GF-D8 (cell line): ENCODE data around the gene ZSCAN25.
"Not testable (repeated sequence)": the region's sequence is repeated elsewhere in the genome, so short reads cannot be mapped to it uniquely, and the experiment has no call there.

Experiments used
- DNase-seq: peaks from one replicate; lab custom pipeline; 2025; lab: John Stamatoyannopoulos, UW

Gene ZSCAN25

DNA sequence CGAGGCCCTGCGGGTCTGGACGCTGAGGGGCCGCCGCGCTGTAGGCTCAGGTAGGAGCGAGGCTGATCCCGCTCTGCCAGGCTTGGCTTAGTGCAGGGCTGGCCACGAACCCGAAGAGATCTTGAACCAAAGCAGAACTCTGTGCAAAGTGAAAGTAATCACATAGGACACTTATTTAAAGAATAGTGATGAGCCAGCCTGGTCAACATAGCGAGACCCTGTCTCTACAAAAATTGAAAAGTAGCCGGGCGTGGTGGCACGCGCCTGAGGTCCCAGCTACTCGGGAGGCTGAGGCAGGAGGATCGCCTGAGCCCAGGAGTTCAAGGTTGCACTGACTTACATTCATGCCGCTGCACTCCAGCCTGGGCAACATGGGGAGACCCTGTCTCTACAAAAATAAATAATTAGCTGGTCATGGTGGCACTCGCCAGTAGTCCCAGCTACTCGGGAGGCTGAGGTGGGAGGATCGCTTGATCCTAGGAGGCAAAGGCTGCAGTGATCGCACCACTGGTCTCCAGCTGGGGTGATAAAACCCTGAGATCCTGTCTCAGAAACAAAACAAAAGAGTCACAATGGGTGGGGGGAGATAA, 541 bp downstream of the ZSCAN25 start:
- DNase-seq: no peak

GRCh38 chr7:99618726-99619125, 2.0 kb downstream of the ZSCAN25 start:
- DNase-seq: no peak

GRCh38 chr7:99619571-99620130, 2.9 kb downstream of the ZSCAN25 start:
- DNase-seq: no peak

- DNase-seq: no peak
Observed at GRCh38 chr7:99621271-99621670, 4.5 kb downstream of the ZSCAN25 start.

GRCh38 chr7:99622596-99622995, 5.8 kb downstream of the ZSCAN25 start:
- no peak for DNase-seq

GRCh38 chr7:99623091-99623693, 6.4 kb downstream of the ZSCAN25 start:
- no peak for DNase-seq

GRCh38 chr7:99623702-99624447, 7.1 kb downstream of the ZSCAN25 start:
- DNase-seq: no peak

- no peak for DNase-seq
Observed at GRCh38 chr7:99624484-99624883, 7.7 kb downstream of the ZSCAN25 start.

DNA sequence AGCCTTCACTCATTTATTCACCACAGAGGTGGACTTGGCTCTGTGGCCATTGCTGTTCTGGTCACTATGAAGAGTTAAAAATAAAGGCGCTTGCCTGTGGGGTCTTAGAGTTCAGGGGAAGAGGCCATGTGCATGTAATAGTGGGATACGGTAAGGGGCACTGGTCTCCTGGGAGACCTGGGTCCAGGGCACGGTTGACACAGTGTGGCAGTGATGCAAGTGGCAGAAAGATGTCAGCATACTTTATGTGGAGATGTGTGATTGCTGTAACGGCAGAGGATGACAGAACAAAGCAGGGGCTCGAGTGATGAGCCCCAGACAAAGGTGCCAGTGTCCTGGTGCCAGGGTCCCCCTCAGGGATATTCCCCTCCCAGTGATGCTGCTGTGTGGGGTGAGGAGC, 8.6 kb downstream of the ZSCAN25 start:
- DNase-seq: no peak

- no peak for DNase-seq
Observed at GRCh38 chr7:99625961-99626360, 9.2 kb downstream of the ZSCAN25 start.

DNA sequence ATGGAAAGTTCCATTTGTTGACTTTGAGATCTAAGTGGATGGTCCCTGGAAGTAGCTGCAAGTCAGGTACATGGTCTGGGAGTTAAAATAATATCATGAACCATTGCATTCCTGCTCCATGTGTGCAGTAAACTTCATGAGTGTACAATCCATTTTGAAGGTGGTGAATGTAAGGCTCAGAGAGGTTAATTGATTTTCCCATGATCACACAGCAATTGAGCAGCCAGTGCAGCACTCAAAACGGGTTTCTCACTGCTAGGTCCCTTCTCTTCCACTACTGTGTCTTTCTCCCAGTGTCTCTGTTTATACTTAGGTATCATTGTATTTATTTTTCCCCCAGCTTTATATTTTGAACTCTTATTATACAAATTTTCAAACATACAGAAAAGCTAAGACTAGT, 9.9 kb downstream of the ZSCAN25 start:
- no peak for DNase-seq

DNA sequence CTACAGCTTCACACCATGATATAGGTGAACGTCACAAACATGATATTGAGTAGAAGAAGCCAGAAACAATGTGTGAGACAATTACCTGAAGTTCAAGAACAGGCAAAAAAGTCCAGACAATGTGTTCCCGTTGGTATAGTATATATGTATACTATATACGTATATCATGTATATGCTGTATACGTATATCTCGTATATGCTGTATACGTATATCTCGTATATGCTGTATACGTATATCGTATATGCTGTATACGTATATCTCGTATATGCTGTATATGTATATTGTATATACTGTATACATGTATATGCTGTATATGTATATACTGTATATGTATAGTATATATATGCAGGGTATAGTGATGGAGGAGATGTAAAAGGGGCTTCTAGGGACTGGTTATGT, 10.8 kb downstream of the ZSCAN25 start:
- no peak for DNase-seq

GRCh38 chr7:99628471-99629465, 12.0 kb downstream of the ZSCAN25 start:
- DNase-seq: no peak

DNA sequence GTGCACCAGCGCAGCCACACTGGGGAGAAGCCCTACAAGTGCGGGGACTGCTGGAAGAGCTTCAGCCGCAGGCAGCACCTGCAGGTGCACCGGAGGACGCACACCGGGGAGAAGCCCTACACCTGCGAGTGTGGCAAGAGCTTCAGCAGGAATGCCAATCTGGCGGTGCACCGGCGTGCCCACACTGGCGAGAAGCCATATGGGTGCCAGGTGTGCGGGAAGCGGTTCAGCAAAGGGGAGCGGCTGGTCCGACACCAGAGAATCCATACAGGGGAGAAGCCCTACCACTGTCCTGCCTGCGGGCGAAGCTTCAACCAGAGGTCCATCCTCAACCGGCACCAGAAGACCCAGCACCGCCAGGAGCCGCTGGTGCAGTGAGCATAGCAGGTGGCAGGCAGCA, 12.9 kb downstream of the ZSCAN25 start:
- DNase-seq: no peak

DNA sequence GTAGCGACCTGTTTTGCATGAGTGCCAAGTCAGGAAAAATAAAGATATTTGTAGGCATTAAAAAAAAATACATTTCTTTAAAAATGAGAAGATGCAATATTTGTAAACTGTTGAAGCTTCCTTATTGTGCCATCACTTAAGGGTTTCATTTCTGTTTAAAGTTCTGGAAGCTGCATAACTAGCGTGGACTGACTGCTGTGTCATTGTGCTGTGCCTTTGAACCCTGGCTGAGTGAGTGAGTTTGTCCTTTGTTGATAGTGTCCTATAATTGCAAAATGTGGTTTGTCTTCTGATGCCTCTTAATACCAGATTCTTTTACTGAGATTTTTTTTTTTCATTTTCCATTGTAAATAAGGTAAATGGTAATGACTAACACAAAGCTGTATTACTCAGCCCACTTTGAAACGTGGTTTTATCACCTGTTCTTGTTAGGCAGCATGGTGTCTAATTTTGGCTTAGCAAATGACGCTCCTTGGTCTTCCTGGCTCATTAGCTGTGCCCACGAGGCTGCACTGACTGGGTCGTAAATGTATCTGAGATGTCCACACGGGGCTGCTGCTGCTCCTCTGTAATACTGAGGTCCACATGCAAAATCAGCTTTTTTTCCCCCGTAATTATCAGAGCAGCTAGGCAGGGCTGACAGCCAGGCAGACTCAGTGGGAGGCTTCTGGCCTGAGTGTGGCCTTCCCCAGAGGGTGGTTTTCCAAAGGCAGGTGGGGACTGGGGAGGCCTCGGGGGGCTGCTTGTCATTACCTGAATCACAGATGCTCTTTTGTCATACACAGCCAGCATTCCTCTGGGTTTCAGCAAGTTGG, 14.8 kb downstream of the ZSCAN25 start:
- no peak for DNase-seq

- DNase-seq: not testable (repeated sequence)
Observed at GRCh38 chr7:99637414-99637813, 20.7 kb downstream of the ZSCAN25 start.

GRCh38 chr7:99638731-99639130, 22.0 kb downstream of the ZSCAN25 start:
- DNase-seq: no peak

- DNase-seq: no peak
Observed at GRCh38 chr7:99639267-99639666, 22.5 kb downstream of the ZSCAN25 start.

DNA sequence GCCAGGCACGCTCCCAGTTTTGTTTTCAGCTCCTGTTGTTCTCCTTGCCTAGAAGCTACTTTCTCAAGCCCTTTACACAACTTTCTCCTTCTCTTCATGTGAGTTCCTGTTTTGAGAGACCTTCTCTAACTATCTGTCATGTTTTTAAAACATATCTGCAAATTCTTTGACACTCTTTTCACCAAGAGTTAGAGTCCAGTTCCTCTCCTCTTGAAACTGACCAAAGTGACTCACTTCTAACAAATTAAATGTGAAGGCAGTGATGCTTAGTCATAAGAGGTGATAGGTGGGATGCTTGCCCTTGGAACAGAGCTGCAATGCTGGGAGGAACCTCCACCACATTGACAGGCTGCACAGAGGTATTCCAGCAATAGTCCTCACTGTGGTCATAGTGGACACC, 25.3 kb downstream of the ZSCAN25 start:
- no peak for DNase-seq

DNA sequence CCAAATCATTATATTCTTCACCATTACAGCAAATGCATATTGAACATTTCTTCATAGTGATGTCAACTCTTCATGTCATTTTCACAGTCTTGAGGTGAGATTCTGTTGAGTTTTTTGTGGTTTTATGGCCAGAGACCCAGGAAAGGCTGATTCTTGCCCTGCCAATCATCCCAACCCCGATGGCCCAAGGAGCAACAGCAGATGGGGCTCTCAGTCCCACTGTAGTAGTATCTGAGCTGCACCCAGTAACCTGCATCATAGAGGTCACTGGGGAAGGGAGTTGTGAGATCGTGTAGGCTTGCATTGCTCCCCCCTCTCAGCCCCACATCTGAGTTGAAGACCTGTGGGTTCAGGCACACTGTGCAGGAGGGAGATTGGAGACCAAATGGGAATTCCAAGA, 26.7 kb downstream of the ZSCAN25 start:
- DNase-seq: no peak

GRCh38 chr7:99644431-99644830, 27.7 kb downstream of the ZSCAN25 start:
- DNase-seq: no peak
